ENCODE data around the gene RPS29.

DNA sequence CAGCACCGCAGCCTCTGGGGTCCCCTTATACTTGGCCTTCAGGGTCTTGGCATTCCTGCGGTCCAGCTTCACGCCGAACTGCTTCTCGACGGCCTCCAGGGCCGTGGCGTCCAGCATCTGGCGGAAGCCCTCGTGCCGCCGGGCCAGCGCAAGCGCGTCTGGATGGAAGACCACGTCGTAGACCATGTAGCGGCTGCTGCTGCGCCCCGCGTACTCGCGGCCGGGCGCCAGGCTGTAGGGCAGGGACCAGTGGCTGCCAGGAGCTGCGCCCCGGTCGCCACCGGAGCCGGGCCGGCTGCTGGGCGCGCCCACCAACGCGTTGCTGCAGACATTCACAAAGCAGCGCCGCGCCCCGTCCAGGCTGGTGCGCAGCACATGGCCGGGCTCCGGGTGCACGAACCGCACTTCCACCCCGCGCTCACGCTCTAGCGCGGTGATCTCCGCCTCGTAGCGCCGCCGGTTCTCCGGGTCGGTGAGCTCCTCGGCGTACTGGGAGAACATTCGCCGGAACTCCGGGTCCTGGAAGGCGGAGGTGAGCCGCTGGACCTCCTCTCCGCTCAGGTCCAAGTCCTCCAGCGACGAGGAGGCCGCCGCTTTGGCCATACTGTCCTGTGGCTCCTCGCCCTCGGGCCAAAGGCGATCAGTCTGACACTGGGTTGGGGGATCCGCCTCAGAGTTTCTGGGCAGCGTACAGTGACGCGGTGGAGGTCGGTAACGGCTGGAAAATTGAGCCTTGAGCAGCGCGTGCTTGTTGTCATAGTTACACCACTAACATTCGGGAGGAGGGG is 48.6 kb upstream of the RPS29 start, which contains the start of gene DNAAF2:
- TF ChIP-seq KDM1A (IDR thresholded peaks at IDR 0.05; ENCODE audit: low read depth) (no peak), NR3C1 (IDR thresholded peaks at IDR 0.05) (no peak), MYC (IDR thresholded peaks at IDR 0.05; ENCODE audit: borderline replicate concordance, low read length) (peak; percentile 79; the same call in 1 of the 2 replicates), NFE2L2 (conservative IDR thresholded peaks at IDR 0.05; ENCODE audit: low read length) (no peak), MAZ (IDR thresholded peaks at IDR 0.05; ENCODE audit: borderline replicate concordance, low read depth, low read length) (no peak), RNF2 (IDR thresholded peaks at IDR 0.05; ENCODE audit: borderline replicate concordance, low read depth) (no peak; the same call in 1 of the 2 replicates), BHLHE40 (IDR thresholded peaks at IDR 0.05; ENCODE audit: low read depth, low read length) (no peak)
- TF ChIP-seq, protein P1, sequence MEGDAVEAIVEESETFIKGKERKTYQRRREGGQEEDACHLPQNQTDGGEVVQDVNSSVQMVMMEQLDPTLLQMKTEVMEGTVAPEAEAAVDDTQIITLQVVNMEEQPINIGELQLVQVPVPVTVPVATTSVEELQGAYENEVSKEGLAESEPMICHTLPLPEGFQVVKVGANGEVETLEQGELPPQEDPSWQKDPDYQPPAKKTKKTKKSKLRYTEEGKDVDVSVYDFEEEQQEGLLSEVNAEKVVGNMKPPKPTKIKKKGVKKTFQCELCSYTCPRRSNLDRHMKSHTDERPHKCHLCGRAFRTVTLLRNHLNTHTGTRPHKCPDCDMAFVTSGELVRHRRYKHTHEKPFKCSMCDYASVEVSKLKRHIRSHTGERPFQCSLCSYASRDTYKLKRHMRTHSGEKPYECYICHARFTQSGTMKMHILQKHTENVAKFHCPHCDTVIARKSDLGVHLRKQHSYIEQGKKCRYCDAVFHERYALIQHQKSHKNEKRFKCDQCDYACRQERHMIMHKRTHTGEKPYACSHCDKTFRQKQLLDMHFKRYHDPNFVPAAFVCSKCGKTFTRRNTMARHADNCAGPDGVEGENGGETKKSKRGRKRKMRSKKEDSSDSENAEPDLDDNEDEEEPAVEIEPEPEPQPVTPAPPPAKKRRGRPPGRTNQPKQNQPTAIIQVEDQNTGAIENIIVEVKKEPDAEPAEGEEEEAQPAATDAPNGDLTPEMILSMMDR (IDR thresholded peaks at IDR 0.05), result no peak
